Measurements from ENCODE around the gene SERPINF2.
"Not testable (repeated sequence)": the region's sequence is repeated elsewhere in the genome, so short reads cannot be mapped to it uniquely, and the experiment has no call there.

SERPINF2 gene

DNA sequence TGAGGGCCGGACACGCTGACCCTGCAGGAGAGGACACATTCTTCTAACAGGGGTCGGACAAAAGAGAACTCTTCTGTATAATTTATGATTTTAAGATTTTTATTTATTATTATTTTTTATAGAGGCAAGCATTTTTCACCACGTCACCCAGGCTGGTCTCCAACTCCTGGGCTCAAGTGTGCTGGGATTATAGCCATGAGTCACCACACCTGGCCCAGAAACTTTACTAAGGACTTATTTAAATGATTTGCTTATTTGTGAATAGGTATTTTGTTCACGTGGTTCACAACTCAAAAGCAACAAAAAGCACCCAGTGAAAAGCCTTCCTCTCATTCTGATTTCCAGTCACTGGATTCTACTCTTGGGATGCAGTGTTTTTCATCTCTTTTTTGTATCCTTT, 16.9 kb downstream of the SERPINF2 start:
- Histone ChIP-seq H3K9me3 (ENCODE audit: insufficient read depth, low read depth, low read length) (no peaks in the 10 kb centered on the region), H3K27ac (ENCODE audit: low read length) (no peak overlapping the region), H3K36me3 (ENCODE audit: insufficient read depth, low read depth, low read length) (no peaks in the 10 kb centered on the region), H3K9ac (ENCODE audit: low read depth, low read length) (no peak overlapping the region), H3K27me3 (ENCODE audit: insufficient read depth, low read length) (no peaks in the 10 kb centered on the region), H3K4me3 (ENCODE audit: low read length) (no peak overlapping the region), H3K4me1 (ENCODE audit: insufficient read depth, low read length) (peaks cover 15% of the 10 kb centered on the region)

GRCh38 chr17:1762233-1762900, 19.7 kb downstream of the SERPINF2 start:
- Histone ChIP-seq H3K4me1 (ENCODE audit: insufficient read depth, low read length) (peaks cover 15% of the 10 kb centered on the region), H3K36me3 (ENCODE audit: insufficient read depth, low read depth, low read length) (no peaks in the 10 kb centered on the region), H3K4me3 (ENCODE audit: low read length) (peak overlapping the region; percentile 54), H3K9ac (ENCODE audit: low read depth, low read length) (peak overlapping the region; percentile 53; the same call in 1 of the 2 replicates), H3K27ac (ENCODE audit: low read length) (no peak overlapping the region), H3K27me3 (ENCODE audit: insufficient read depth, low read length) (no peaks in the 10 kb centered on the region), H3K9me3 (ENCODE audit: insufficient read depth, low read depth, low read length) (no peaks in the 10 kb centered on the region)

DNA sequence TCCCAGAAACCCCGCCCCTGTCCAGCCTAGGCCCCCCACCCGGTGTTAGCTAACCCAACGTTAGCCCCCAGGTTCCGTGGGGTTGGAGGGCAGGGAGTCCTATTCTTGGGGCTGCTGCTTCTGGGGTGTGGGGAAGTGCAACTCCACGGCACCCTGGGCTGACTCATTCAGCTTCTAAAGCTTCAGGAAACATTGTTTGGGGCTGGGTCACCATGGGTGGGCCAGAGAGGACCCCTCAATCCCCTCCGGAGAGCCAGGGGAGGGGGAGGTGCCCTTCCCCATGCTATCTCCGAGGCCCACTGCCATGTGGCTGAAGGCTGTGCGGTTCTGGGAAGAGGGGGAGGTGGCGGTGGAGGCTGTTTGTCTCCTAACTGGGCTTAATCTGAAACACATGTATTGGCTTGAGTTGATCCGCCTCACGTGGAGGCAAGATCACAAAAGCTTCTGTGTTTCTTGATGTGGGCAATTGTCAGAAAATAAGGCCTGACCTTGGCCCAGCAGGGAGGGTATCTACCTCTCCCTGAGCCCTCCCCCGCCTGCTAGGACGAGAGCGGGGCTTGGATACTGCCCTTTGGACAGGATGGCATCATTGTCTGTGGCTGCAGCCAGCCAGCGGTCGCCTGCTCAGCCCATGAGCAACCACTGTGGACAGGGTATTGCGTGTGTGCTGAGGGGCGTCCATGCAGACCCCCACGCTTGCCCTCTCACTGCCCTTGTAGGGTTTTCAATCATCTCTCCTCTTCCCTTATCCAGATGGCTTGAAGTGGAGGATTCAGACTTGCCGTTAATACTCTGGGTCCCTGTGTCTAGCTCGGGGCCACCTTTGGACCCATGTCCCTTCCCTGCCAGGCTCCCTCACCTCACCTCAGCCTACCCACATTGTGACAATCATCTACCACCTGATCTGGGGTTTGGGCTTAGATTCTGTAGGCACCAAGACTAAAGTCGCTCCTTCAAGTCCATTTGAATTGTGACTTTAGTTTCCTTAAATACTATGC, 20.5 kb downstream of the SERPINF2 start:
- Histone ChIP-seq H3K9me3 (ENCODE audit: insufficient read depth, low read depth, low read length) (no peaks in the 10 kb centered on the region), H3K4me3 (ENCODE audit: low read length) (peak overlapping the region; percentile 54; the same call in 1 of the 2 replicates), H3K4me1 (ENCODE audit: insufficient read depth, low read length) (peaks cover 15% of the 10 kb centered on the region), H3K27me3 (ENCODE audit: insufficient read depth, low read length) (no peaks in the 10 kb centered on the region), H3K36me3 (ENCODE audit: insufficient read depth, low read depth, low read length) (no peaks in the 10 kb centered on the region), H3K9ac (ENCODE audit: low read depth, low read length) (peak overlapping the region; percentile 53; the same call in 1 of the 2 replicates), H3K27ac (ENCODE audit: low read length) (no peak overlapping the region)

DNA sequence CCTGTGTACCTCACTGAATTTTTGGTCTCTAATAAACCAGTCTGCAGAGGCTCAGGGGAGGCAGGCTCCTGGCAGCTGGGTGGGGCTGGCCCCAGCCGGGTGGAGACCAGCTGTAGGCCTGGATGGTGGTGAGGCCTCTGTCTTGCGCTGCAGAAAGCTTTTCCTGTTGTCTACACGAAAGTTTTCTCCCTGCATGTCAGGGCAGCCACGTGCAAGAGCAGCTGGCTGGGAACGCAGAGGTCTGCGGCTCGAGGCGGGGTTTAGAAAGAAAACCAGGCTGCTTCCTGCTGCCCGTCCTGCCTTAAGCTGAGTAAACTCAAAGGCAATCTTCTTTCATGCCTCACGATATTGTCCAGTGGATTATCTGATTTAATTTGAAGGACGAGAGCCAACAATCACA, 21.6 kb downstream of the SERPINF2 start:
- no peak overlapping the region for H3K9ac ChIP-seq (ENCODE audit: low read depth, low read length)
- H3K27ac ChIP-seq (ENCODE audit: low read length): no peak overlapping the region
- H3K4me3 ChIP-seq (ENCODE audit: low read length): no peak overlapping the region

DNA sequence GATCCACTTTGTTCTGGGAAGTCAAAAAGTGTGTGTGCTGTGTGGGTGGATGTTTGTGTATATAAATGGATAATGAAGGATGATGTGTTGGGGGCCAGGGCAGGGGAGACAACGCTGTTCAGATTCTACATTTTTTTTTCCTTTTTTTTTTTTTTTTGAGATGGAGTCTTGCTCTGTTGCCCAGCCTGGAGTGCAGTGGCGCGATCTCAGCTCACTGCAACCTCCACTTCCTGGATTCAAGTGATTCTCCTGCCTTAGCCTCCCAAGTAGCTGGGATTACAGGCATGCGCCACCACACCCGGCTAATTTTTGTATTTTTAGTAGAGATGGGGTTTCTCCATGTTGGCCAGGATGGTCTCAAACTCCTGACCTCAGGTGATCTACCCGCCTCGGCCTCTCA, 22.0 kb downstream of the SERPINF2 start:
- H3K4me1 ChIP-seq (ENCODE audit: insufficient read depth, low read length): peaks cover 19% of the 10 kb centered on the region
- H3K36me3 ChIP-seq (ENCODE audit: insufficient read depth, low read depth, low read length); H3K4me3 ChIP-seq (ENCODE audit: low read length); H3K27me3 ChIP-seq (ENCODE audit: insufficient read depth, low read length); H3K27ac ChIP-seq (ENCODE audit: low read length); H3K9me3 ChIP-seq (ENCODE audit: insufficient read depth, low read depth, low read length); H3K9ac ChIP-seq (ENCODE audit: low read depth, low read length): not testable (repeated sequence)

More for the DNA sequence above, 21.6 kb downstream of the SERPINF2 start:
- no peaks in the 10 kb centered on the region for H3K9me3 ChIP-seq (ENCODE audit: insufficient read depth, low read depth, low read length)
- no peaks in the 10 kb centered on the region for H3K36me3 ChIP-seq (ENCODE audit: insufficient read depth, low read depth, low read length)
- H3K27me3 ChIP-seq (ENCODE audit: insufficient read depth, low read length): no peaks in the 10 kb centered on the region
- peaks cover 15% of the 10 kb centered on the region for H3K4me1 ChIP-seq (ENCODE audit: insufficient read depth, low read length)

- Histone ChIP-seq H3K4me1 (ENCODE audit: insufficient read depth, low read length) (peaks cover 23% of the 10 kb centered on the region), H3K27me3 (ENCODE audit: insufficient read depth, low read length) (no peaks in the 10 kb centered on the region), H3K27ac (ENCODE audit: low read length) (no peak overlapping the region), H3K9me3 (ENCODE audit: insufficient read depth, low read depth, low read length) (no peaks in the 10 kb centered on the region), H3K4me3 (ENCODE audit: low read length) (no peak overlapping the region), H3K9ac (ENCODE audit: low read depth, low read length) (no peak overlapping the region), H3K36me3 (ENCODE audit: insufficient read depth, low read depth, low read length) (no peaks in the 10 kb centered on the region)
Observed at GRCh38 chr17:1765576-1765975, 22.9 kb downstream of the SERPINF2 start.

GRCh38 chr17:1766382-1767135, 23.9 kb downstream of the SERPINF2 start:
- Histone ChIP-seq H3K36me3 (ENCODE audit: insufficient read depth, low read depth, low read length) (no peaks in the 10 kb centered on the region), H3K27me3 (ENCODE audit: insufficient read depth, low read length) (no peaks in the 10 kb centered on the region), H3K4me1 (ENCODE audit: insufficient read depth, low read length) (peaks cover 23% of the 10 kb centered on the region), H3K4me3 (ENCODE audit: low read length) (no peak overlapping the region), H3K27ac (ENCODE audit: low read length) (no peak overlapping the region), H3K9ac (ENCODE audit: low read depth, low read length) (no peak overlapping the region), H3K9me3 (ENCODE audit: insufficient read depth, low read depth, low read length) (no peaks in the 10 kb centered on the region)

- H3K4me3 ChIP-seq (ENCODE audit: low read length): no peak overlapping the region
- H3K9me3 ChIP-seq (ENCODE audit: insufficient read depth, low read depth, low read length): no peaks in the 10 kb centered on the region
- no peak overlapping the region for H3K9ac ChIP-seq (ENCODE audit: low read depth, low read length)
- no peaks in the 10 kb centered on the region for H3K27me3 ChIP-seq (ENCODE audit: insufficient read depth, low read length)
- H3K4me1 ChIP-seq (ENCODE audit: insufficient read depth, low read length): peaks cover 16% of the 10 kb centered on the region
- H3K27ac ChIP-seq (ENCODE audit: low read length): no peak overlapping the region
- no peaks in the 10 kb centered on the region for H3K36me3 ChIP-seq (ENCODE audit: insufficient read depth, low read depth, low read length)
Observed at GRCh38 chr17:1767358-1767757, 24.7 kb downstream of the SERPINF2 start.

GRCh38 chr17:1769822-1770477, 27.3 kb downstream of the SERPINF2 start:
- H3K4me3 ChIP-seq (ENCODE audit: low read length): no peak overlapping the region

DNA sequence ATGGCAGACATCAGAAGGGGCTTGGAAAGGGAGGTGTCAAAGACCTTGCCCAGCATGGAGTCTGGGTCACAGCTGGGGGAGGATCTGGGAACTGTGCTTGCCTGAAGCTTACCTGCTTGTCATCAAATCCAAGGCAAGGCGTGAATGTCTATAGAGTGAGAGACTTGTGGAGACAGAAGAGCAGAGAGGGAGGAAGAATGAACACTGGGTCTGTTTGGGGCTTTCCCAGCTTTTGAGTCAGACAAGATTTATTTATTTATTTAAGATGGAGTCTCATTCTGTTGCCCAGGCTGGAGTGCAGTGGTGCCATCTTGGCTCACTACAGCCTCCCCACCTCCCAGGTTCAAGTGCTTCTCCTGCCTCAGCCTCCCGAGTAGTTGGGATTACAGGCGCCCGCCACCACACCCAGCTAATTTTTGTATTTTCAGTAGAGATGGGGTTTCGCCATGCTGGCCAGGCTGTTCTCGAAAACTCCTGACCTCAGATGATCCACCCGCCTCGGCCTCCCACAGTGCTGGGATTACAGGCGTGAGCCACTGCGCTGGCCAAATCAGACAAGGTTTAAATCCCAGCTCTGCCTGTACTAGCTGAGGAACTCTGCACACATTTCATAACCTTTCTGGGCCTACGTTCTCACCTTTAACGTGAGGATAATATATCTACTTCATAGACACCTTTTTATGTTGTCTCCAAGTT, 30.5 kb downstream of the SERPINF2 start:
- peaks cover 30% of the 10 kb centered on the region for H3K36me3 ChIP-seq (ENCODE audit: insufficient read depth, low read depth, low read length)
- H3K4me3 ChIP-seq (ENCODE audit: low read length); H3K27ac ChIP-seq (ENCODE audit: low read length): not testable (repeated sequence)

More at GRCh38 chr17:1769822-1770477, 27.3 kb downstream of the SERPINF2 start:
- Histone ChIP-seq H3K9me3 (ENCODE audit: insufficient read depth, low read depth, low read length) (no peaks in the 10 kb centered on the region), H3K27me3 (ENCODE audit: insufficient read depth, low read length) (no peaks in the 10 kb centered on the region), H3K9ac (ENCODE audit: low read depth, low read length) (peak overlapping the region; percentile 61), H3K27ac (ENCODE audit: low read length) (peak overlapping the region; percentile 38), H3K36me3 (ENCODE audit: insufficient read depth, low read depth, low read length) (0 out of 2 replicates have a peak, but pooled peaks cover 3% of the 10 kb centered on the region), H3K4me1 (ENCODE audit: insufficient read depth, low read length) (peaks cover 8% of the 10 kb centered on the region)

More for the DNA sequence above, 30.5 kb downstream of the SERPINF2 start:
- H3K27me3 ChIP-seq (ENCODE audit: insufficient read depth, low read length); H3K9me3 ChIP-seq (ENCODE audit: insufficient read depth, low read depth, low read length); H3K4me1 ChIP-seq (ENCODE audit: insufficient read depth, low read length); H3K9ac ChIP-seq (ENCODE audit: low read depth, low read length): not testable (repeated sequence)

Data from iPS-20b (cell line).